A549 (cell line): ENCODE data around the gene NRXN3. TPM values are rescaled to one million over a fixed set of nuclear protein-coding genes. Genes with fewer than 3 reads are reported as not detected.

Source experiments
- ATAC-seq, 2 experiments: fragments of 200-7000 bp in 1 of 2; fragments of >200 bp in 1 of 2; cut with Nextera tagmentation in 1 of 2; cut with Tn5 transposase in 1 of 2; 3 replicates each; pipeline versions ENCODE4 v1.8.0 to v1.9.1; 2018 to 2020; ENCODE audit warnings: mild to moderate bottlenecking in 1 of 2, moderate library complexity in 1 of 2
- CTCF ChIA-PET: fragments of 300-600 bp; sonication (Branson Sonifier 250); formaldehyde crosslinking; extraction: SDS; loops from one replicate; lab custom pipeline; 2021; ENCODE audit warnings: antibody characterized with exemption, inconsistent platforms; lab: Yijun Ruan, JAX
- POLR2A ChIA-PET: fragments of 350-600 bp; formaldehyde crosslinking; extraction: SDS; loops from one replicate; lab custom pipeline; 2021; ENCODE audit warnings: antibody characterized with exemption, inconsistent platforms; lab: Yijun Ruan, JAX
- DNase-seq, 2 experiments: peaks; one replicate each; pipeline versions ENCODE4 v3.0.0 to v3.0.0-alpha.2; 2011 to 2016; ENCODE audit warnings: low read depth in 1 of 2, low spot score in 1 of 2
- FAIRE-seq: peaks from 2 replicates; lab custom pipeline; 2011; peaks lifted over from hg19 to GRCh38; lab: Jason Lieb, UNC
- H3K27ac ChIP-seq, 2 experiments: fragments of >200 bp; sonication (Bioruptor Twin); formaldehyde crosslinking; 3 replicates each; pipeline ENCODE4 v1.5.1; 2016 to 2017
- H3K4me1 ChIP-seq: fragments of >200 bp; sonication (Bioruptor Twin); formaldehyde crosslinking; 3 replicates; pipeline ENCODE4 v1.6.1; 2016
- H3K4me2 ChIP-seq: fragments of >200 bp; sonication (Bioruptor Twin); formaldehyde crosslinking; 3 replicates; pipeline ENCODE4 v1.6.1; 2016
- H3K4me3 ChIP-seq: fragments of >200 bp; sonication (Bioruptor Twin); formaldehyde crosslinking; 3 replicates; pipeline ENCODE4 v1.5.1; 2016
- H3K9me3 ChIP-seq: fragments of >200 bp; sonication (Bioruptor Twin); formaldehyde crosslinking; 3 replicates; pipeline ENCODE4 v1.6.1; 2016
- BCL3 ChIP-seq: fragments of >200 bp; sonication (Bioruptor Twin); formaldehyde crosslinking; IDR thresholded peaks from 3 replicates; pipeline ENCODE4 v1.6.1; 2016
- CBX2 ChIP-seq: fragments of 200-600 bp; sonication (generic); IDR thresholded peaks from 2 replicates; pipeline ENCODE4 v1.6.1; 2016; ENCODE audit warnings: low read depth, mild to moderate bottlenecking, borderline replicate concordance
- CHD4 ChIP-seq: fragments of 200-600 bp; sonication (generic); IDR thresholded peaks from 2 replicates; pipeline ENCODE4 v1.6.1; 2016; ENCODE audit warnings: antibody characterized with exemption, mild to moderate bottlenecking, borderline replicate concordance
- CTCF ChIP-seq: fragments of >200 bp; sonication (Bioruptor Twin); formaldehyde crosslinking; IDR thresholded peaks from 3 replicates; pipeline ENCODE4 v1.5.1; 2016
- EP300 ChIP-seq, 2 experiments: fragments of >200 bp; sonication (Bioruptor Twin); formaldehyde crosslinking; IDR thresholded peaks; 2 replicates in 1 of 2; 3 replicates in 1 of 2; pipeline ENCODE4 v1.6.1; 2016 to 2017
- FOXS1 ChIP-seq: fragments of 250-450 bp; sonication (Bioruptor Pico); IDR thresholded peaks from 2 replicates; pipeline ENCODE4 v1.5.0; 2020; ENCODE audit warnings: mild to moderate bottlenecking, moderate library complexity
- HOXB5 ChIP-seq: fragments of 250-450 bp; sonication (Bioruptor Pico); IDR thresholded peaks from 2 replicates; pipeline ENCODE4 v1.5.0; 2020; ENCODE audit warnings: mild to moderate bottlenecking, moderate library complexity
- JUN ChIP-seq, 2 experiments: fragments of >200 bp; sonication (Bioruptor Twin); formaldehyde crosslinking; IDR thresholded peaks; 2 replicates in 1 of 2; 3 replicates in 1 of 2; pipeline ENCODE4 v1.6.1; 2016 to 2017
- JUNB ChIP-seq: fragments of >200 bp; sonication (Bioruptor Twin); formaldehyde crosslinking; IDR thresholded peaks from 2 replicates; pipeline ENCODE4 v1.6.1; 2016
- NPAS2 ChIP-seq: fragments of 250-450 bp; sonication (Bioruptor Pico); IDR thresholded peaks from 2 replicates; pipeline ENCODE4 v1.8.0; 2022; ENCODE audit warnings: mild to moderate bottlenecking, moderate library complexity, borderline replicate concordance
- NR3C1 ChIP-seq: fragments of >200 bp; sonication (Bioruptor Twin); formaldehyde crosslinking; IDR thresholded peaks from 3 replicates; pipeline ENCODE4 v1.6.1; 2017
- POLR2AphosphoS2 ChIP-seq: conservative IDR thresholded peaks from 2 replicates; pipeline ENCODE4 v1.6.1; 2012; ENCODE audit warnings: low read length, improper control_type of control experiment, inconsistent platforms
- RAD21 ChIP-seq, 2 experiments: fragments of >200 bp in 1 of 2; sonication (Bioruptor Twin) in 1 of 2; formaldehyde crosslinking in 1 of 2; IDR thresholded peaks in 1 of 2; conservative IDR thresholded peaks in 1 of 2; 2 replicates in 1 of 2; 3 replicates in 1 of 2; pipeline ENCODE4 v1.6.1; 2012 to 2018; ENCODE audit warnings: inconsistent platforms in 1 of 2
- REST ChIP-seq: fragments of 200-600 bp; sonication (generic); IDR thresholded peaks from 2 replicates; pipeline ENCODE4 v1.6.1; 2016; ENCODE audit warnings: antibody characterized with exemption, mild to moderate bottlenecking, moderate library complexity
- RNF2 ChIP-seq: fragments of 200-600 bp; sonication (generic); IDR thresholded peaks from 2 replicates; pipeline ENCODE4 v1.6.1; 2016; ENCODE audit warnings: low read depth, mild to moderate bottlenecking, antibody characterized with exemption, moderate library complexity, borderline replicate concordance
- TP53 ChIP-seq: fragments of 250-450 bp; sonication (Bioruptor Pico); IDR thresholded peaks from 2 replicates; pipeline ENCODE4 v1.5.0; 2021; ENCODE audit warnings: mild to moderate bottlenecking, moderate library complexity
- ZNF302 ChIP-seq: fragments of 250-450 bp; sonication (Bioruptor Pico); IDR thresholded peaks from 2 replicates; pipeline ENCODE4 v1.9.0; 2021; ENCODE audit warnings: inconsistent platforms, mild to moderate bottlenecking, moderate library complexity
- WGBS: methylation state at CpG from one replicate; pipeline ENCODE4 v1.1.6; 2017; ENCODE audit errors: missing lambda C conversion rate; 5-methylcytosine and 5-hydroxymethylcytosine counted together
- polyA plus RNA-seq, 4 experiments: library from polyadenylated mRNA; depleted of rRNA in 3 of 4; stranded (reverse); fragments of >200 nt; fragmentation: RNase III in 1 of 4; extraction: RNeasy Plus Mini Kit Qiagen cat#74134 plus additional on column Dnase treatment in 1 of 4; gene quantifications; 2 replicates in 3 of 4; 3 replicates in 1 of 4; pipeline ENCODE4 v1.2.3, GENCODE V29; 2011 to 2017
- small RNA-seq, 6 experiments: library from RNA; depleted of rRNA; stranded (forward); fragments of <200 nt; gene quantifications; one replicate each; pipeline ENCODE3, GENCODE V24; 2012

Gene NRXN3
- polyA plus RNA-seq, 2 of the 4 experiments (the other 2 are of a cell fraction) = 0.62 to 2.3 TPM

- TF ChIP-seq CBX2 (no peak), POLR2AphosphoS2 (no peak), ZNF302 (CRISPR knock-in tag) (no peak), TP53 (no peak), JUN (IDR thresholded peaks at IDR 0.05) (no peak), RNF2 (no peak), RAD21 (conservative IDR thresholded peaks at IDR 0.05 in 1 of 2, IDR thresholded peaks at IDR 0.05 in 1 of 2) (no peak), CHD4 (no peak), CTCF (no peak), FOXS1 (CRISPR knock-in tag) (no peak), NR3C1 (no peak), BCL3 (no peak)
- POLR2A ChIA-PET = no interaction called here
These were observed 1746.1 kb downstream of the NRXN3 start for GRCh38 chr14:79916281-79916680.

GRCh38 chr14:79916892-79917291 is 1746.7 kb downstream of the NRXN3 start:
- Histone ChIP-seq H3K4me3 (no peak overlapping the region), H3K4me1 (no peaks in the 10 kb centered on the region), H3K4me2 (no peak overlapping the region), H3K27ac (no peak overlapping the region), H3K9me3 (peaks cover 11% of the 10 kb centered on the region; the same call in 1 of the 3 replicates)
- 0% methylated on average over 1 of the region's 1 CpG for WGBS
- ATAC-seq (no peak), FAIRE-seq (no peak), DNase-seq (no peak)
- CTCF ChIA-PET = no interaction called here
- TF ChIP-seq REST (no peak), NPAS2 (CRISPR knock-in tag) (no peak), EP300 (IDR thresholded peaks at IDR 0.05) (no peak), BCL3 (no peak), HOXB5 (CRISPR knock-in tag) (no peak), JUNB (no peak), POLR2AphosphoS2 (no peak), NR3C1 (no peak)
- POLR2A ChIA-PET = no interaction called here

More at GRCh38 chr14:79916281-79916680, 1746.1 kb downstream of the NRXN3 start:
- Histone ChIP-seq H3K4me1 (no peaks in the 10 kb centered on the region), H3K9me3 (peaks cover 11% of the 10 kb centered on the region; the same call in 1 of the 3 replicates), H3K27ac (no peak overlapping the region), H3K4me2 (no peak overlapping the region), H3K4me3 (no peak overlapping the region)
- FAIRE-seq (no peak), ATAC-seq (no peak), DNase-seq (no peak)
- CTCF ChIA-PET = no interaction called here

Small RNAs within 50 kb of the gene (small RNA-seq; reads per million reads assigned to genes)
- gene RNA5SP388 = 0 to 23.2 (median 0) reads per million in 6 experiments
